OCI-M1 (cell line): ENCODE results near the gene SLC3A2.
A peak's percentile ranks its signal among the peaks of the same experiment; 100 is the strongest.
"Not testable (repeated sequence)": the region's sequence is repeated elsewhere in the genome, so short reads cannot be mapped to it uniquely, and the experiment has no call there.

Experiments used
- DNase-seq: peaks from one replicate; lab custom pipeline; 2025; lab: John Stamatoyannopoulos, UW

SLC3A2 gene

GRCh38 chr11:62852523-62853188, 28.0 kb upstream of the SLC3A2 start:
- DNase-seq = no peak

GRCh38 chr11:62853279-62853965, 27.3 kb upstream of the SLC3A2 start:
- DNase-seq = no peak

- peak; percentile 41 for DNase-seq
These were observed 26.5 kb upstream of the SLC3A2 start for GRCh38 chr11:62854013-62854824.

- peak; percentile 43 for DNase-seq
These were observed 25.7 kb upstream of the SLC3A2 start for GRCh38 chr11:62854825-62855570.

- DNase-seq = peak; percentile 99
These were observed 24.9 kb upstream of the SLC3A2 start for GRCh38 chr11:62855571-62856332.

- DNase-seq = peak; percentile 66
These were observed 24.3 kb upstream of the SLC3A2 start for GRCh38 chr11:62856333-62856895.

- peak; percentile 64 for DNase-seq
These were observed 23.1 kb upstream of the SLC3A2 start for GRCh38 chr11:62857541-62857982.

GRCh38 chr11:62858201-62858600, 22.5 kb upstream of the SLC3A2 start:
- peak; percentile 60 for DNase-seq

- DNase-seq = not testable (repeated sequence)
These were observed 21.4 kb upstream of the SLC3A2 start for GRCh38 chr11:62859281-62859703.

GRCh38 chr11:62860835-62861563, 19.7 kb upstream of the SLC3A2 start:
- peak; percentile 49 for DNase-seq

- DNase-seq = not testable (repeated sequence)
These were observed 19.0 kb upstream of the SLC3A2 start for GRCh38 chr11:62861564-62862192.

- DNase-seq = no peak
These were observed 16.9 kb upstream of the SLC3A2 start for GRCh38 chr11:62863687-62864335.

- no peak for DNase-seq
These were observed 15.1 kb upstream of the SLC3A2 start for GRCh38 chr11:62865635-62866034.

- no peak for DNase-seq
These were observed 5.8 kb upstream of the SLC3A2 start for GRCh38 chr11:62874851-62875250.

- DNase-seq = no peak
These were observed 4.8 kb upstream of the SLC3A2 start for GRCh38 chr11:62875698-62876478.

- no peak for DNase-seq
These were observed 4.0 kb upstream of the SLC3A2 start for GRCh38 chr11:62876712-62877111.

- peak; percentile 38 for DNase-seq
These were observed 1.3 kb upstream of the SLC3A2 start for GRCh38 chr11:62879235-62879978.
